ENCODE data around the gene CPNE4. TPM values are rescaled to one million over a fixed set of nuclear protein-coding genes. Genes with fewer than 3 reads are reported as not detected.

The CPNE4 gene
- total RNA-seq, 1 experiment from 2014 or later: 31.1 TPM

DNA sequence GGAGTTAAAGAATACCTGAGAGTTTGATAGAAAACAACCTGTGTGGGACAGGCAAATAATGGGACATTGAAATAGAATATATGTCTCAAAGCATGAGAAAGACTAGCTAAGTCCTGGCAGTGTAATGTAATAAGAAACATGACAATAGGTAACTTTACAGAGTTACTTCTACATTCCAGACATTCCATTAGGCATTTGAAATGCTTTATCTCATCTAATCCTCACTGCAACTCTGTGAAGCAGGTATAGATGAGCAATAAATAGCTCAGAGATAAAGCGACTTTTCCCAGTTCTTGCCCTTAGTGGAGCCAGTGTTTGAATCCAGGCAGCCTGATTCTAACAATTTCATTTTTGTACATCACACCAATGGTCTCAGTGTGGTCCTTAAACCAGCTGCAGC, 76.8 kb downstream of the CPNE4 start:
- no TSS peak for BruUV-seq (replicated peaks)
- Mint-ChIP-seq H3K4me1 (ENCODE audit: low read depth, unreplicated experiment) (peaks cover 39% of the 10 kb centered on the region), H3K9me3 (ENCODE audit: low read depth, unreplicated experiment) (no peaks in the 10 kb centered on the region), H3K36me3 (ENCODE audit: insufficient read depth, unreplicated experiment) (no peaks in the 10 kb centered on the region), H3K27me3 (ENCODE audit: unreplicated experiment) (no peaks in the 10 kb centered on the region), H3K4me3 (ENCODE audit: low read depth, unreplicated experiment) (no peak overlapping the region), H3K27ac (ENCODE audit: unreplicated experiment) (no peak overlapping the region)
- CTCF ChIA-PET: interaction anchor here (1.0 kb wide), 2 partner anchors 11 to 66 kb away, joined by 3 read pairs; no protein-coding TSS in a partner anchor
- no peak for DNase-seq
- intact Hi-C loops (cut with micrococcal nuclease; ENCODE audit: unreplicated experiment): no loop called here
- TF ChIP-seq, protein P1, sequence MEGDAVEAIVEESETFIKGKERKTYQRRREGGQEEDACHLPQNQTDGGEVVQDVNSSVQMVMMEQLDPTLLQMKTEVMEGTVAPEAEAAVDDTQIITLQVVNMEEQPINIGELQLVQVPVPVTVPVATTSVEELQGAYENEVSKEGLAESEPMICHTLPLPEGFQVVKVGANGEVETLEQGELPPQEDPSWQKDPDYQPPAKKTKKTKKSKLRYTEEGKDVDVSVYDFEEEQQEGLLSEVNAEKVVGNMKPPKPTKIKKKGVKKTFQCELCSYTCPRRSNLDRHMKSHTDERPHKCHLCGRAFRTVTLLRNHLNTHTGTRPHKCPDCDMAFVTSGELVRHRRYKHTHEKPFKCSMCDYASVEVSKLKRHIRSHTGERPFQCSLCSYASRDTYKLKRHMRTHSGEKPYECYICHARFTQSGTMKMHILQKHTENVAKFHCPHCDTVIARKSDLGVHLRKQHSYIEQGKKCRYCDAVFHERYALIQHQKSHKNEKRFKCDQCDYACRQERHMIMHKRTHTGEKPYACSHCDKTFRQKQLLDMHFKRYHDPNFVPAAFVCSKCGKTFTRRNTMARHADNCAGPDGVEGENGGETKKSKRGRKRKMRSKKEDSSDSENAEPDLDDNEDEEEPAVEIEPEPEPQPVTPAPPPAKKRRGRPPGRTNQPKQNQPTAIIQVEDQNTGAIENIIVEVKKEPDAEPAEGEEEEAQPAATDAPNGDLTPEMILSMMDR (IDR thresholded peaks at IDR 0.05; ENCODE audit: unreplicated experiment): no peak

DNA sequence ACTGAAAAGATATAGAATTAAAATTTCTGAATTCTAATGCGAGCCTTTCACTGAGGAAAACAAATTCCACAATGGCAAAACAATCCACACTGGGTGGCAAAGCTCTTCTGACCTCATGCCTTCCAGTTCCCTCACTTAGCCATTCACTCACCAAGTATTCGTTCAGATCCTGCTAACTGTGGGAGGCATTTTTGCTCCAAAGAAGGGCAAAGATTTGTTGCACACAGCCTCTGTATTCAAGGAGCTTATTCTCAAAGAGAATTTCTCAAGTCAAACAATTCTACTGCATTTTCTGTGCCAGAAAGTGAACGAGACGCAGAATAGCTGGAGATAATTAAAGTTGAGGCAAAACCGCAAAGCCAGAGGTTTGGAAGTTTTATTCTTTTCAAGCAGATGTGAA, 77.3 kb downstream of the CPNE4 start:
- Mint-ChIP-seq H3K27ac (ENCODE audit: unreplicated experiment) (no peak overlapping the region), H3K9me3 (ENCODE audit: low read depth, unreplicated experiment) (no peaks in the 10 kb centered on the region), H3K27me3 (ENCODE audit: unreplicated experiment) (no peaks in the 10 kb centered on the region), H3K4me3 (ENCODE audit: low read depth, unreplicated experiment) (no peak overlapping the region), H3K4me1 (ENCODE audit: low read depth, unreplicated experiment) (peaks cover 39% of the 10 kb centered on the region), H3K36me3 (ENCODE audit: insufficient read depth, unreplicated experiment) (no peaks in the 10 kb centered on the region)
- intact Hi-C loops (cut with micrococcal nuclease; ENCODE audit: unreplicated experiment): no loop called here
- TF ChIP-seq, protein P1 (IDR thresholded peaks at IDR 0.05; ENCODE audit: unreplicated experiment): no peak
- no TSS peak for BruUV-seq (replicated peaks)
- no peak for DNase-seq
- CTCF ChIA-PET: interaction anchor here (1.0 kb wide), 2 partner anchors 12 to 65 kb away, joined by 3 read pairs; no protein-coding TSS in a partner anchor

DNA sequence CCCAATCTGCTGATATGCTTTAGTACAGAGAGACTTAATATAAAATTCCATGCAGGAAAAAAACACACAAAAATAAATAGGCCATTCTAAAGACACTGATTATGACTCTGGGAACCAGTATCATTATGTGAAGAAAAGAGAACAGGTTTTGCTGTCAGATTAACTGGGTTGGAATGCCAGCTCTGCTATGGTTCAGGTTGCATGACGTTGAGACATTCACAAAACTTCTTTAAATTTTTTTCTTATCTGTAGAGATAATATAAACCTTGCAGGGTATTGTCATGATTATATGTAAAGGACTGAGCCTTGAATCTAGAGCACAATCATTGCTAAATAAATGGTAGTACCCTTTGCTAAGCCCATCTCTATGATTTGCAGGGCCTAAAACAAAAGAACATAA, 86.0 kb downstream of the CPNE4 start:
- intact Hi-C loops (cut with micrococcal nuclease; ENCODE audit: unreplicated experiment): no loop called here
- Mint-ChIP-seq H3K36me3 (ENCODE audit: insufficient read depth, unreplicated experiment) (no peaks in the 10 kb centered on the region), H3K4me1 (ENCODE audit: low read depth, unreplicated experiment) (no peaks in the 10 kb centered on the region), H3K4me3 (ENCODE audit: low read depth, unreplicated experiment) (no peak overlapping the region), H3K9me3 (ENCODE audit: low read depth, unreplicated experiment) (no peaks in the 10 kb centered on the region), H3K27me3 (ENCODE audit: unreplicated experiment) (no peaks in the 10 kb centered on the region), H3K27ac (ENCODE audit: unreplicated experiment) (no peak overlapping the region)
- TF ChIP-seq, protein P1 (IDR thresholded peaks at IDR 0.05; ENCODE audit: unreplicated experiment): no peak
- DNase-seq: no peak
- CTCF ChIA-PET: no interaction called here
- no TSS peak for BruUV-seq (replicated peaks)

DNA sequence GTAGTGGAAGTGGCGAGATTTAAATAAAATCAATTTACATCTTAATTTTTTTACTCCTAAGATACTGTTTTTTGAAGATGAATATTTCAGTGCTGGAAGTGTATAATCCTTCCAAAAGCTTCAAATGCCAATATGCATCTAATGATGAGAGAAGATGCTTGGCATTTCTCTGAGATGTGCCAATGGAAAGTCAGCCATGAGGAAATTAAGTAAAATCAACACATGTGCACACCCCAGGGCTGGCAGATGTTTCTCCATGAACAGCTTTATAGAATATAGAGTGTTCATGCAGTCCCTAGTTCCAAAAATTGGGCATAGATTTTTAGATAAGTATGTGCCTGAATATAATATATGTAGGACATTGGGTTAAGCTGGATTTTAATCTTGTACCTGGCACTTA, 90.1 kb downstream of the CPNE4 start:
- Mint-ChIP-seq H3K4me3 (ENCODE audit: low read depth, unreplicated experiment) (no peak overlapping the region), H3K9me3 (ENCODE audit: low read depth, unreplicated experiment) (no peaks in the 10 kb centered on the region), H3K36me3 (ENCODE audit: insufficient read depth, unreplicated experiment) (no peaks in the 10 kb centered on the region), H3K27ac (ENCODE audit: unreplicated experiment) (no peak overlapping the region), H3K4me1 (ENCODE audit: low read depth, unreplicated experiment) (no peaks in the 10 kb centered on the region), H3K27me3 (ENCODE audit: unreplicated experiment) (no peaks in the 10 kb centered on the region)
- intact Hi-C loops (cut with micrococcal nuclease; ENCODE audit: unreplicated experiment): loop anchor here (1.0 kb wide), 1 partner anchor 20 kb away; no protein-coding TSS in a partner anchor
- TF ChIP-seq, protein P1 (IDR thresholded peaks at IDR 0.05; ENCODE audit: unreplicated experiment): no peak
- CTCF ChIA-PET: no interaction called here
- no peak for DNase-seq
- no TSS peak for BruUV-seq (replicated peaks)
